GM23248 (cell line): ENCODE measurements around the gene PCMTD2. TPM values are rescaled to one million over a fixed set of nuclear protein-coding genes. Genes with fewer than 3 reads are reported as not detected.
"Not testable (repeated sequence)": the region's sequence is repeated elsewhere in the genome, so short reads cannot be mapped to it uniquely, and the experiment has no call there.

Experiments
- DNase-seq: peaks from one replicate; pipeline ENCODE4 v3.0.0-alpha.2; 2015
- H2AFZ ChIP-seq: fragments of 200-600 bp; sonication (generic); 2 replicates; pipeline ENCODE4 v1.6.1; 2016; ENCODE audit warnings: antibody characterized with exemption
- H3F3A ChIP-seq: fragments of 200-600 bp; sonication (generic); 2 replicates; pipeline ENCODE4 v1.6.1; 2016; ENCODE audit warnings: mild to moderate bottlenecking, antibody characterized with exemption, mixed run types; ENCODE audit not compliant: insufficient read depth
- H3K27ac ChIP-seq: fragments of 200-600 bp; sonication (generic); 2 replicates; pipeline ENCODE4 v1.5.1; 2016; ENCODE audit warnings: mild to moderate bottlenecking
- H3K27me3 ChIP-seq: fragments of 200-600 bp; sonication (generic); replicated peaks from 2 replicates; pipeline ENCODE4 v1.6.1; 2016; ENCODE audit warnings: mild to moderate bottlenecking; ENCODE audit not compliant: insufficient read depth
- H3K36me3 ChIP-seq: fragments of 200-600 bp; sonication (generic); 2 replicates; pipeline ENCODE4 v1.6.1; 2016; ENCODE audit warnings: low read depth, mild to moderate bottlenecking
- H3K4me1 ChIP-seq: fragments of 200-600 bp; sonication (generic); 2 replicates; pipeline ENCODE4 v1.6.1; 2016; ENCODE audit warnings: mild to moderate bottlenecking; ENCODE audit not compliant: insufficient read depth
- H3K4me2 ChIP-seq: fragments of 200-600 bp; sonication (generic); one replicate; pipeline ENCODE4 v1.6.1; 2016; ENCODE audit warnings: mild to moderate bottlenecking; ENCODE audit not compliant: unreplicated experiment
- H3K4me3 ChIP-seq: fragments of 200-600 bp; sonication (generic); 2 replicates; pipeline ENCODE4 v1.5.1; 2016; ENCODE audit warnings: mild to moderate bottlenecking
- H3K79me2 ChIP-seq: fragments of 200-600 bp; sonication (generic); 2 replicates; pipeline ENCODE4 v1.6.1; 2016; ENCODE audit warnings: mild to moderate bottlenecking; ENCODE audit not compliant: insufficient read depth
- H3K9ac ChIP-seq: fragments of 200-600 bp; sonication (generic); 2 replicates; pipeline ENCODE4 v1.6.1; 2016; ENCODE audit warnings: mild to moderate bottlenecking
- H3K9me2 ChIP-seq: fragments of 200-600 bp; sonication (generic); 2 replicates; pipeline ENCODE4 v1.6.1; 2016; ENCODE audit warnings: mixed run types, mild to moderate bottlenecking, moderate library complexity; ENCODE audit not compliant: insufficient read depth
- H3K9me3 ChIP-seq: fragments of 200-600 bp; sonication (generic); one replicate; pipeline ENCODE4 v1.6.1; 2017; ENCODE audit warnings: low read depth
- H4K20me1 ChIP-seq: fragments of 200-600 bp; sonication (generic); 2 replicates; pipeline ENCODE4 v1.6.0; 2016; ENCODE audit not compliant: insufficient read depth
- WGBS, 2 experiments: methylation state at CpG; one replicate each; pipeline ENCODE4 v1.1.6; 2015 to 2017; ENCODE audit warnings: low lambda C conversion rate in 2 of 2, low coverage in 1 of 2; ENCODE audit errors: missing lambda C conversion rate in 2 of 2; 5-methylcytosine and 5-hydroxymethylcytosine counted together
- in situ Hi-C: fragments of 300-500 bp; cut with MboI; formaldehyde crosslinking; loops from 2 replicates; pipeline ENCODE4 v1.15.0; 2020
- polyA plus RNA-seq: library from polyadenylated mRNA; unstranded; fragments of >200 nt; fragmentation: Nextera tagmentation; extraction: Ambion mirVana; gene quantifications from 2 replicates; pipeline ENCODE4 v1.2.1, GENCODE V29; 2016
- total RNA-seq: library from RNA; depleted of rRNA; stranded (reverse); fragments of >200 nt; shearing (Covaris generic); gene quantifications from 2 replicates; pipeline ENCODE4 v1.2.3, GENCODE V29; 2014

Gene PCMTD2
- total and polyA plus RNA-seq, 2 experiments from 2014 or later = 21.1 to 34.3 TPM

GRCh38 chr20:64315381-64315780, 59.8 kb downstream of the PCMTD2 start:
- H3K9me3 ChIP-seq, H3K9ac ChIP-seq, H3K36me3 ChIP-seq, H3K4me3 ChIP-seq, H3K79me2 ChIP-seq, H3K9me2 ChIP-seq, H3F3A ChIP-seq, H3K4me1 ChIP-seq, H3K27ac ChIP-seq, H3K4me2 ChIP-seq, H4K20me1 ChIP-seq, H2AFZ ChIP-seq, DNase-seq, in situ Hi-C loops: not testable (repeated sequence)
- H3K27me3 ChIP-seq = peaks cover 16% of the 10 kb centered on the region

GRCh38 chr20:64315884-64316283, 60.3 kb downstream of the PCMTD2 start:
- H4K20me1 ChIP-seq = not testable (repeated sequence)

GRCh38 chr20:64316415-64317083, 61.0 kb downstream of the PCMTD2 start:
- H3F3A ChIP-seq, H3K27ac ChIP-seq, H3K4me3 ChIP-seq, H3K4me1 ChIP-seq, H3K9ac ChIP-seq, in situ Hi-C loops, H3K9me2 ChIP-seq, H3K36me3 ChIP-seq, H3K9me3 ChIP-seq, H4K20me1 ChIP-seq, H2AFZ ChIP-seq, H3K79me2 ChIP-seq: not testable (repeated sequence)
- DNase-seq = peak; percentile 51
- Histone ChIP-seq H3K4me2 (peak overlapping the region; percentile 53), H3K27me3 (peaks cover 16% of the 10 kb centered on the region)
- WGBS, 2 experiments = 2 to 5% methylated on average over 35 to 78 of the region's 87 CpGs

More at GRCh38 chr20:64315884-64316283, 60.3 kb downstream of the PCMTD2 start:
- H3F3A ChIP-seq, in situ Hi-C loops, DNase-seq, H3K4me2 ChIP-seq, H3K4me1 ChIP-seq, H2AFZ ChIP-seq, H3K36me3 ChIP-seq, H3K79me2 ChIP-seq, H3K9ac ChIP-seq, H3K4me3 ChIP-seq, H3K9me3 ChIP-seq, H3K27ac ChIP-seq, H3K9me2 ChIP-seq: not testable (repeated sequence)
- peaks cover 16% of the 10 kb centered on the region for H3K27me3 ChIP-seq
- 42% methylated on average over 9 to 10 of the region's 15 CpGs for WGBS, 2 experiments

GRCh38 chr20:64317331-64317730, 61.8 kb downstream of the PCMTD2 start:
- H3K9me3 ChIP-seq, H3K36me3 ChIP-seq, H3K4me2 ChIP-seq, H3K79me2 ChIP-seq, H4K20me1 ChIP-seq, H3K9ac ChIP-seq, H3F3A ChIP-seq, DNase-seq, H2AFZ ChIP-seq, H3K4me1 ChIP-seq, in situ Hi-C loops, H3K27ac ChIP-seq, H3K4me3 ChIP-seq, H3K9me2 ChIP-seq: not testable (repeated sequence)
- 67 to 73% methylated on average over 11 of the region's 15 CpGs for WGBS, 2 experiments
- peaks cover 16% of the 10 kb centered on the region for H3K27me3 ChIP-seq

- H3K27me3 ChIP-seq = peaks cover 16% of the 10 kb centered on the region
- in situ Hi-C loops, H3K36me3 ChIP-seq, H3F3A ChIP-seq, DNase-seq, H3K9me2 ChIP-seq, H4K20me1 ChIP-seq, H3K4me1 ChIP-seq, H3K9me3 ChIP-seq, H3K79me2 ChIP-seq, H2AFZ ChIP-seq, H3K9ac ChIP-seq, H3K4me3 ChIP-seq, H3K27ac ChIP-seq, H3K4me2 ChIP-seq: not testable (repeated sequence)
- WGBS, 2 experiments = 67 to 74% methylated on average over 6 of the region's 8 CpGs
These were observed 62.5 kb downstream of the PCMTD2 start for GRCh38 chr20:64318056-64318455.

- H3K4me3 ChIP-seq, H3K27ac ChIP-seq, DNase-seq, H3K79me2 ChIP-seq, H2AFZ ChIP-seq, H3K27me3 ChIP-seq, H3K9me2 ChIP-seq, H4K20me1 ChIP-seq, in situ Hi-C loops, H3K9me3 ChIP-seq, H3K4me2 ChIP-seq, H3K9ac ChIP-seq, H3K36me3 ChIP-seq, H3K4me1 ChIP-seq, H3F3A ChIP-seq: not testable (repeated sequence)
- WGBS, 2 experiments = 32% methylated on average over 7 of the region's 7 CpGs
These were observed 66.7 kb downstream of the PCMTD2 start for GRCh38 chr20:64322031-64322789.
